ENCODE data around the gene MBD2. TPM values are rescaled to one million over a fixed set of nuclear protein-coding genes. Genes with fewer than 3 reads are reported as not detected.

MBD2 gene
- total RNA-seq, 1 experiment from 2014 or later: 79.1 TPM

GRCh38 chr18:54162431-54162830, 62.0 kb downstream of the MBD2 start:
- TF ChIP-seq ATF3 (IDR thresholded peaks at IDR 0.05) (no peak), CTCF (IDR thresholded peaks at IDR 0.05 in 2 of 3, conservative IDR thresholded peaks at IDR 0.05 in 1 of 3; ENCODE audit: borderline replicate concordance in 1 of 3, insufficient read depth in 1 of 3, low read depth in 2 of 3, low read length in 2 of 3) (no peak), SIN3A (IDR thresholded peaks at IDR 0.05; ENCODE audit: low read depth) (no peak), ELF1 (IDR thresholded peaks at IDR 0.05; ENCODE audit: borderline replicate concordance, low read depth) (no peak), EZH2 (IDR thresholded peaks at IDR 0.05) (no peak), POLR2AphosphoS5 (IDR thresholded peaks at IDR 0.05; ENCODE audit: low read depth, low read length) (no peak), JUND (IDR thresholded peaks at IDR 0.05) (no peak), REST (IDR thresholded peaks at IDR 0.05; ENCODE audit: low read depth) (no peak), ZFX (IDR thresholded peaks at IDR 0.05) (no peak), SP1 (IDR thresholded peaks at IDR 0.05; ENCODE audit: low read depth) (no peak), ZNF274 (IDR thresholded peaks at IDR 0.05; ENCODE audit: low read depth, low read length) (no peak), EZH2phosphoT487 (IDR thresholded peaks at IDR 0.05; ENCODE audit: borderline replicate concordance) (no peak), EGR1 (IDR thresholded peaks at IDR 0.05; ENCODE audit: low read depth) (no peak), RAD21 (IDR thresholded peaks at IDR 0.05; ENCODE audit: low read depth) (no peak), SRF (IDR thresholded peaks at IDR 0.05; ENCODE audit: low read depth) (no peak), POLR2A (IDR thresholded peaks at IDR 0.05; ENCODE audit: borderline replicate concordance, extremely low read depth, insufficient read depth, insufficient read length) (no peak), YY1 (IDR thresholded peaks at IDR 0.05; ENCODE audit: extremely low read depth, insufficient replicate concordance, low read depth, low read length) (no peak), CBX3 (IDR thresholded peaks at IDR 0.05; ENCODE audit: low read depth) (no peak)
- intact Hi-C loops (cut with micrococcal nuclease): no loop called here
- no peak overlapping the region for H3K4me2 ChIP-seq (ENCODE audit: low read length)
- no peaks in the 10 kb centered on the region for H4K20me1 ChIP-seq (ENCODE audit: insufficient read depth)
- ATAC-seq: no peak
- ChIA-PET CTCF (no interaction called here), POLR2A (no interaction called here), RAD21 (ENCODE audit: low non-redundant PET in 1 of 2, low total read pairs in 2 of 2, uncharacterized antibody in 2 of 2, unreplicated experiment in 2 of 2) (interaction anchor here in 1 of 2 experiments (0.6 kb wide), 1 partner anchor 51 kb away, joined by 3 read pairs; no protein-coding TSS in a partner anchor)
- H3K27me3 ChIP-seq (ENCODE audit: insufficient read depth, low read length): no peaks in the 10 kb centered on the region
- H3K9ac ChIP-seq (ENCODE audit: low read length): no peak overlapping the region
- no peak for DNase-seq (ENCODE audit: low read depth, low spot score)
- BruUV-seq (replicated peaks): no TSS peak
- peaks cover 10% of the 10 kb centered on the region; the same call in 1 of the 2 replicates for H3K79me2 ChIP-seq (ENCODE audit: insufficient read depth, low read length)
- no peak overlapping the region for H3K27ac ChIP-seq (ENCODE audit: low read depth, low read length)
- H3K9me2 ChIP-seq (ENCODE audit: insufficient read depth): no peaks in the 10 kb centered on the region
- H3K4me3 ChIP-seq (replicated peaks in 1 of 2; ENCODE audit: low read depth in 1 of 2, low read length in 2 of 2): no peak overlapping the region
- no peaks in the 10 kb centered on the region for H3K9me3 ChIP-seq (ENCODE audit: control insufficient read depth in 1 of 2, insufficient read depth in 1 of 2, low read depth in 1 of 2, low read length in 2 of 2)
- H2AFZ ChIP-seq (ENCODE audit: low read depth, low read length, poor library complexity, severe bottlenecking): no peak overlapping the region
- peaks cover 0 to 13% of the 10 kb centered on the region in 2 experiments; a peak in 2 of 4 replicates for H3K4me1 ChIP-seq (ENCODE audit: control insufficient read depth in 1 of 2, insufficient read depth in 2 of 2, low read length in 2 of 2)
- H3K36me3 ChIP-seq (ENCODE audit: control insufficient read depth in 1 of 2, insufficient read depth in 2 of 2, low read length in 2 of 2): peaks cover 9 to 32% of the 10 kb centered on the region in 2 experiments; a peak in 3 of 4 replicates

All from HCT116 (cell line).